IMR-90 (cell line): Measurements from ENCODE around the gene SLC16A4. TPM values are rescaled to one million over a fixed set of nuclear protein-coding genes. Genes with fewer than 3 reads are reported as not detected.

ENCODE experiments used
- ATAC-seq: fragments of 200-7000 bp; cut with Tn5 transposase; 2 replicates; pipeline ENCODE4 v1.9.1; 2020; ENCODE audit warnings: low read depth, mild to moderate bottlenecking, moderate library complexity
- BruUV-seq: library from RNA; stranded (reverse); fragments of 400-500 nt; replicated peaks from 2 replicates; lab custom pipeline; 2021; lab: Mats Ljungman, UMichigan
- CTCF ChIA-PET: fragments of 300-600 bp; formaldehyde crosslinking; extraction: SDS; loops from one replicate; lab custom pipeline; 2021; ENCODE audit warnings: antibody characterized with exemption; lab: Yijun Ruan, JAX
- POLR2A ChIA-PET: fragments of 300-600 bp; sonication (Branson Sonifier 250); formaldehyde crosslinking; loops from one replicate; lab custom pipeline; 2022; ENCODE audit warnings: antibody characterized with exemption; ENCODE audit not compliant: unreplicated experiment; lab: Charles Lee
- DNase-seq: peaks from one replicate; pipeline ENCODE4 v3.0.0; 2013
- H2AFZ ChIP-seq: replicated peaks from 2 replicates; pipeline ENCODE3; 2013; ENCODE audit warnings: low read length, mild to moderate bottlenecking; ENCODE audit not compliant: poor library complexity
- H2AK5ac ChIP-seq: 2 replicates; pipeline ENCODE4 v1.6.1; 2013; ENCODE audit warnings: low read depth, low read length, inconsistent platforms
- H2AK9ac ChIP-seq: replicated peaks from 2 replicates; pipeline ENCODE3; 2013; ENCODE audit warnings: mild to moderate bottlenecking, low read depth, low read length, moderate library complexity; ENCODE audit not compliant: poor library complexity
- H2BK120ac ChIP-seq: 2 replicates; pipeline ENCODE4 v1.6.1; 2013; ENCODE audit warnings: low read depth, low read length, inconsistent platforms
- H2BK15ac ChIP-seq: 3 replicates; pipeline ENCODE4 v1.6.1; 2013; ENCODE audit warnings: low read depth, low read length, inconsistent platforms
- H2BK20ac ChIP-seq: 2 replicates; pipeline ENCODE4 v1.6.1; 2013; ENCODE audit warnings: low read depth, mild to moderate bottlenecking, inconsistent platforms, low read length, moderate library complexity
- H2BK5ac ChIP-seq: 2 replicates; pipeline ENCODE4 v1.6.1; 2013; ENCODE audit warnings: mild to moderate bottlenecking, low read depth, low read length, inconsistent platforms; ENCODE audit not compliant: poor library complexity, severe bottlenecking
- H3K14ac ChIP-seq: replicated peaks from 2 replicates; pipeline ENCODE4 v1.6.1; 2013; ENCODE audit warnings: low read depth, low read length, inconsistent platforms
- H3K18ac ChIP-seq: 2 replicates; pipeline ENCODE4 v1.6.1; 2013; ENCODE audit warnings: low read depth, low read length, control low read depth
- H3K23ac ChIP-seq: 2 replicates; pipeline ENCODE4 v1.6.1; 2013; ENCODE audit warnings: low read depth, low read length, inconsistent platforms
- H3K27ac ChIP-seq: 2 replicates; pipeline ENCODE4 v1.5.1; 2013; ENCODE audit warnings: mild to moderate bottlenecking, control low read depth, low read length; ENCODE audit not compliant: insufficient read depth
- H3K27me3 ChIP-seq: 2 replicates; pipeline ENCODE4 v1.6.1; 2013; ENCODE audit warnings: low read length; ENCODE audit not compliant: control insufficient read depth, insufficient read depth
- H3K36me3 ChIP-seq: 2 replicates; pipeline ENCODE4 v1.6.1; 2013; ENCODE audit warnings: low read length, mixed read lengths; ENCODE audit not compliant: control insufficient read depth, insufficient read depth
- H3K4ac ChIP-seq: 2 replicates; pipeline ENCODE4 v1.6.1; 2013; ENCODE audit warnings: low read depth, low read length, inconsistent platforms
- H3K4me1 ChIP-seq: 2 replicates; pipeline ENCODE4 v1.6.1; 2013; ENCODE audit warnings: low read length, mixed read lengths; ENCODE audit not compliant: control insufficient read depth, insufficient read depth
- H3K4me2 ChIP-seq: 2 replicates; pipeline ENCODE4 v1.6.1; 2013; ENCODE audit warnings: low read depth, mild to moderate bottlenecking, control low read depth, low read length, moderate library complexity
- H3K4me3 ChIP-seq: 2 replicates; pipeline ENCODE4 v1.5.1; 2013; ENCODE audit warnings: low read depth, mild to moderate bottlenecking, control low read depth, low read length, moderate library complexity; ENCODE audit not compliant: insufficient read depth
- H3K56ac ChIP-seq: 2 replicates; pipeline ENCODE4 v1.6.1; 2013; ENCODE audit warnings: low read length, inconsistent platforms; ENCODE audit not compliant: insufficient read depth; ENCODE audit errors: extremely low read depth
- H3K79me1 ChIP-seq, 2 experiments: 2 replicates each; pipeline ENCODE4 v1.6.1; 2013; ENCODE audit warnings: low read length in 2 of 2, inconsistent platforms in 1 of 2, low read depth in 1 of 2
- H3K9ac ChIP-seq: 2 replicates; pipeline ENCODE4 v1.6.1; 2013; ENCODE audit warnings: low read depth, low read length, control low read depth
- H3K9me1 ChIP-seq: 2 replicates; pipeline ENCODE4 v1.6.1; 2013; ENCODE audit warnings: low read length, inconsistent platforms; ENCODE audit not compliant: insufficient read depth
- H3K9me3 ChIP-seq: 2 replicates; pipeline ENCODE4 v1.6.1; 2013; ENCODE audit warnings: low read length; ENCODE audit not compliant: control insufficient read depth, insufficient read depth
- H4K20me1 ChIP-seq: 2 replicates; pipeline ENCODE4 v1.6.1; 2013; ENCODE audit warnings: low read length, inconsistent platforms; ENCODE audit not compliant: insufficient read depth
- H4K5ac ChIP-seq: 2 replicates; pipeline ENCODE4 v1.6.1; 2013; ENCODE audit warnings: mild to moderate bottlenecking, low read depth, low read length, control low read depth
- H4K8ac ChIP-seq, 2 experiments: 2 replicates each; pipeline ENCODE4 v1.6.1; 2013; ENCODE audit warnings: low read depth in 2 of 2, low read length in 2 of 2, control low read depth in 1 of 2, inconsistent platforms in 1 of 2
- H4K91ac ChIP-seq: 2 replicates; pipeline ENCODE4 v1.6.1; 2013; ENCODE audit warnings: low read depth, low read length, inconsistent platforms; ENCODE audit not compliant: insufficient read depth
- BHLHE40 ChIP-seq: fragments of 150-350 bp; IDR thresholded peaks from 2 replicates; pipeline ENCODE4 v1.6.1; 2016; ENCODE audit warnings: mild to moderate bottlenecking, low read depth, low read length
- CEBPB ChIP-seq: IDR thresholded peaks from 2 replicates; pipeline ENCODE4 v1.6.1; 2012; ENCODE audit warnings: low read depth, low read length, improper control_type of control experiment
- CHD1 ChIP-seq: IDR thresholded peaks from 2 replicates; pipeline ENCODE4 v1.6.1; 2012; ENCODE audit warnings: low read depth, low read length, improper control_type of control experiment
- ELK1 ChIP-seq: fragments of 150-350 bp; IDR thresholded peaks from 2 replicates; pipeline ENCODE4 v1.6.1; 2016; ENCODE audit warnings: low read depth, mild to moderate bottlenecking, low read length, moderate library complexity, borderline replicate concordance
- FOS ChIP-seq: fragments of 150-350 bp; IDR thresholded peaks from 2 replicates; pipeline ENCODE4 v1.6.1; 2016; ENCODE audit warnings: low read depth, low read length
- MAFK ChIP-seq: IDR thresholded peaks from 2 replicates; pipeline ENCODE4 v1.6.1; 2012; ENCODE audit warnings: low read depth, low read length, improper control_type of control experiment
- MAZ ChIP-seq: IDR thresholded peaks from 2 replicates; pipeline ENCODE4 v1.6.1; 2012; ENCODE audit warnings: low read depth, mild to moderate bottlenecking, low read length, improper control_type of control experiment, moderate library complexity, borderline replicate concordance
- MXI1 ChIP-seq: IDR thresholded peaks from 2 replicates; pipeline ENCODE4 v1.6.1; 2012; ENCODE audit warnings: low read depth, mild to moderate bottlenecking, low read length, moderate library complexity, borderline replicate concordance
- NFE2L2 ChIP-seq: fragments of 150-350 bp; IDR thresholded peaks from 2 replicates; pipeline ENCODE4 v1.6.1; 2016; ENCODE audit warnings: low read depth, mild to moderate bottlenecking, low read length
- POLR2A ChIP-seq: IDR thresholded peaks from 2 replicates; pipeline ENCODE4 v1.6.1; 2012; ENCODE audit warnings: mild to moderate bottlenecking, low read depth, low read length
- RAD21 ChIP-seq: IDR thresholded peaks from 2 replicates; pipeline ENCODE4 v1.6.1; 2012; ENCODE audit warnings: low read length, improper control_type of control experiment
- RCOR1 ChIP-seq: IDR thresholded peaks from 2 replicates; pipeline ENCODE4 v1.6.1; 2012; ENCODE audit warnings: mild to moderate bottlenecking, low read length, improper control_type of control experiment; ENCODE audit not compliant: insufficient replicate concordance
- RFX5 ChIP-seq: IDR thresholded peaks from 2 replicates; pipeline ENCODE4 v1.8.0; 2012; ENCODE audit warnings: low read depth, mild to moderate bottlenecking, low read length, moderate library complexity
- SMC3 ChIP-seq: fragments of 150-350 bp; IDR thresholded peaks from 2 replicates; pipeline ENCODE4 v1.6.1; 2016; ENCODE audit warnings: low read depth, mild to moderate bottlenecking, antibody characterized with exemption, low read length, moderate library complexity
- USF2 ChIP-seq: fragments of 150-350 bp; IDR thresholded peaks from 2 replicates; pipeline ENCODE4 v1.6.1; 2017; ENCODE audit warnings: mild to moderate bottlenecking, antibody characterized with exemption, low read length, low read depth
- WGBS, 2 experiments: methylation state at CpG; one replicate each; pipeline versions ENCODE4 v1.1.5 to v1.1.7; 2013; ENCODE audit warnings: missing lambda C conversion rate in 2 of 2; ENCODE audit not compliant: insufficient read length in 1 of 2; ENCODE audit errors: extremely low coverage in 2 of 2; 5-methylcytosine and 5-hydroxymethylcytosine counted together
- dilution Hi-C: fragments of 300-500 bp; cut with HindIII; formaldehyde crosslinking; loops from one replicate; pipeline ENCODE4 v1.14.3; 2018; ENCODE audit warnings: low sequenced_read_pairs; ENCODE audit not compliant: unreplicated experiment
- in situ Hi-C: fragments of 300-500 bp; cut with MboI; formaldehyde crosslinking; loops from 3 replicates; pipeline ENCODE4 v1.14.3; 2019; ENCODE audit warnings: low sequenced_read_pairs, inconsistent platforms, mixed read lengths
- intact Hi-C: fragments of 100-400 bp; cut with micrococcal nuclease; formaldehyde crosslinking; loops from 2 replicates; pipeline ENCODE4 v1.10.0; 2022
- polyA plus RNA-seq, 3 experiments: library from polyadenylated mRNA; depleted of rRNA; stranded (reverse); fragments of >200 nt; gene quantifications; 2 replicates each; pipeline ENCODE4 v1.2.3, GENCODE V29; 2012; ENCODE audit warnings: low replicate concordance in 1 of 3
- total RNA-seq: library from RNA; depleted of rRNA; stranded (reverse); fragments of >200 nt; gene quantifications from 2 replicates; pipeline ENCODE4 v1.2.3, GENCODE V29; 2012
- TF ChIP-seq, protein P1 (sequence below): conservative IDR thresholded peaks from 2 replicates; pipeline ENCODE4 v1.5.1; 2012; ENCODE audit warnings: mild to moderate bottlenecking, low read depth, low read length, improper control_type of control experiment

The SLC16A4 gene
- total and polyA plus RNA-seq, 2 of the 4 experiments (the other 2 are of a cell fraction), result 27.7 to 65.2 TPM

GRCh38 chr1:110418729-110419128 is 27.9 kb upstream of the SLC16A4 start:
- no peak overlapping the region for H3K23ac ChIP-seq
- no peak overlapping the region for H2AK9ac ChIP-seq
- H3K9me1 ChIP-seq, result no peaks in the 10 kb centered on the region
- ATAC-seq, result no peak
- H3K36me3 ChIP-seq, result no peaks in the 10 kb centered on the region
- intact Hi-C loops (no loop called here), in situ Hi-C loops (loop anchor here (10.0 kb wide), 2 partner anchors 76 to 214 kb away; no protein-coding TSS in a partner anchor), dilution Hi-C loops (no loop called here)
- peaks cover 18% of the 10 kb centered on the region for H3K27me3 ChIP-seq
- H3K27ac ChIP-seq, result no peak overlapping the region
- no peaks in the 10 kb centered on the region for H4K20me1 ChIP-seq
- ChIA-PET POLR2A (no interaction called here), CTCF (no interaction called here)
- TF ChIP-seq FOS, result no peak
- TF ChIP-seq ELK1, result no peak
- TF ChIP-seq MAZ, result no peak
- TF ChIP-seq NFE2L2, result no peak
- TF ChIP-seq CHD1, result no peak
- no peak for TF ChIP-seq RFX5
- TF ChIP-seq, protein P1, sequence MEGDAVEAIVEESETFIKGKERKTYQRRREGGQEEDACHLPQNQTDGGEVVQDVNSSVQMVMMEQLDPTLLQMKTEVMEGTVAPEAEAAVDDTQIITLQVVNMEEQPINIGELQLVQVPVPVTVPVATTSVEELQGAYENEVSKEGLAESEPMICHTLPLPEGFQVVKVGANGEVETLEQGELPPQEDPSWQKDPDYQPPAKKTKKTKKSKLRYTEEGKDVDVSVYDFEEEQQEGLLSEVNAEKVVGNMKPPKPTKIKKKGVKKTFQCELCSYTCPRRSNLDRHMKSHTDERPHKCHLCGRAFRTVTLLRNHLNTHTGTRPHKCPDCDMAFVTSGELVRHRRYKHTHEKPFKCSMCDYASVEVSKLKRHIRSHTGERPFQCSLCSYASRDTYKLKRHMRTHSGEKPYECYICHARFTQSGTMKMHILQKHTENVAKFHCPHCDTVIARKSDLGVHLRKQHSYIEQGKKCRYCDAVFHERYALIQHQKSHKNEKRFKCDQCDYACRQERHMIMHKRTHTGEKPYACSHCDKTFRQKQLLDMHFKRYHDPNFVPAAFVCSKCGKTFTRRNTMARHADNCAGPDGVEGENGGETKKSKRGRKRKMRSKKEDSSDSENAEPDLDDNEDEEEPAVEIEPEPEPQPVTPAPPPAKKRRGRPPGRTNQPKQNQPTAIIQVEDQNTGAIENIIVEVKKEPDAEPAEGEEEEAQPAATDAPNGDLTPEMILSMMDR, result no peak
- no peak for TF ChIP-seq POLR2A
- no peak for TF ChIP-seq CEBPB
- no peak for TF ChIP-seq SMC3
- no peak for TF ChIP-seq RAD21
- no peak for TF ChIP-seq RCOR1
- TF ChIP-seq USF2, result no peak
- TF ChIP-seq MAFK, result no peak
- no peak for TF ChIP-seq MXI1
- no peak for TF ChIP-seq BHLHE40
- no peak overlapping the region for H2BK20ac ChIP-seq
- H3K18ac ChIP-seq, result no peak overlapping the region
- no peak overlapping the region for H4K91ac ChIP-seq
- no peak overlapping the region for H4K5ac ChIP-seq
- no peak overlapping the region for H4K8ac ChIP-seq
- no peak overlapping the region for H3K56ac ChIP-seq
- H3K4me1 ChIP-seq, result no peaks in the 10 kb centered on the region
- no peak overlapping the region for H3K4me2 ChIP-seq
- no peaks in the 10 kb centered on the region for H3K79me1 ChIP-seq
- no peak overlapping the region for H3K4me3 ChIP-seq
- H2AK5ac ChIP-seq, result no peak overlapping the region
- no peak overlapping the region for H2BK5ac ChIP-seq
- no peak for DNase-seq
- H2AFZ ChIP-seq, result no peak overlapping the region
- no CpG with 5 or more reads among the region's 1 CpG for WGBS, 2 experiments
- H3K9me3 ChIP-seq, result no peaks in the 10 kb centered on the region
- H3K4ac ChIP-seq, result no peak overlapping the region
- no peak overlapping the region for H3K14ac ChIP-seq
- BruUV-seq, result no TSS peak
- H3K9ac ChIP-seq, result no peak overlapping the region
- no peak overlapping the region for H2BK120ac ChIP-seq
- H2BK15ac ChIP-seq, result no peak overlapping the region
